HuH-7 (cell line): Measurements from ENCODE around the gene HDAC9.

Experiments used
- DNase-seq: peaks from one replicate; pipeline ENCODE4 v3.0.0; 2011; ENCODE audit warnings: low spot score

The HDAC9 gene

DNA sequence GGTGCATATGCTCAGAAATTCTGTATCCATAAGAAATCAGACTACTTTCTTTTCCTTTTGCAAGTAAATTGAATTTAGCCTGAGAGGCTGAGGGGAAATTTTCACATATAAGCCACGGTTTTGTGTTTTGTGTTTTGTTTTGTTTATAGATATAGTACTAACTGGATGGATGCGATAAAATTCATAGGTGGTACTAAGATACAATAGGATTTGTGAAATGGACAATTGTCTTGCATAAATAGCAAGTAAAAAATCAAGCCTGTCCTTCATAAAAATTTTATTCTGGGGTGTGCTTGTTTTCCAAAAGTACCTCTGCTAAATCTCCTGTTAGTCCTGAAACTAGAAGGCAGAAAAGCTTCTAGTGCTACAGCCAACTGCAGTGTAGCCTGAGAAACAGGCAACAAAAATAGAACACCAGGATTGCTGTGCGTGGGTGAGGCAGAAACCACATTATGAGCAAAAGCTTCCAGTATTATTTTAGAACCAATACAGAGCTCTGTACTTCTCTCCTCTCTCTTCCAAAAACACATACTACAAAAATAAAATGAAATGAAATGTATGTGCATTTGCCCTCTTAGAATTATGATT lies 634 bp upstream of the HDAC9 start:
- DNase-seq, result no peak

DNA sequence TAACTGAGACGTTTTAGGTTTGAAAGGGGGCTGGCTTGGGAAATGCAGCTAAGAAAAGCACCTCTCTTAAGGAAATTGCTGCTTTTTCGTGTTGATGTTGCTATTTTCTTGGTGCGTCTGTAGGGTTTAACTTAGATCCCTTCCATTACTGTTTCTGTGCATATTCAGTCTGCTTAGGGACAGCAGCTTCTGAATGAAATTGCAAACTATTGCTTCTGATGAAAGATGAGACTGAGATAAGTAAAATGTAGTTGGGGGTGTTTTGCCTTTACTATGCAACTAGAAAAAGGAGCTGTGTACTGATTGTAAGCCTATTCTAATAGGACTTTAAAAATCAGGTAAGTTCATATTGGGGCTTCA lies 772 bp downstream of the HDAC9 start:
- no peak for DNase-seq

DNA sequence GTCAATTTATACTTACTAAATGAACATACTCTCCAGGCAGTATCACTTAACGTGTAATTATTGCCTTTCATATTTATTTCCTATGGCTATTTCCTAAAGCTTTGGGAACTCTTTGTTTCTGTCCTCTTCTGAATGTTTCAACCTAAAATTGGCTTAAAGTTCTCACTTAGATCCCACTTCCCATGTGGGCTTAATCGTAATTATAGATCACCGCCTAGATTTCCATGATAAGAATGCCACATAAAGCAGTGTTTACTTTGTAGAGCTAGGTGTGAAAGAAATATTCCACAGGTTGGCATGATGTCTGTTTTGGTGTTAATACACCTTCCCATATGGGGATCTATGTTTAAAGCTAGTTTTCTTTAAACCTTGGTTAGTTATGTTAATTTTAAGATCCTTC lies 1.5 kb downstream of the HDAC9 start:
- DNase-seq, result no peak

DNA sequence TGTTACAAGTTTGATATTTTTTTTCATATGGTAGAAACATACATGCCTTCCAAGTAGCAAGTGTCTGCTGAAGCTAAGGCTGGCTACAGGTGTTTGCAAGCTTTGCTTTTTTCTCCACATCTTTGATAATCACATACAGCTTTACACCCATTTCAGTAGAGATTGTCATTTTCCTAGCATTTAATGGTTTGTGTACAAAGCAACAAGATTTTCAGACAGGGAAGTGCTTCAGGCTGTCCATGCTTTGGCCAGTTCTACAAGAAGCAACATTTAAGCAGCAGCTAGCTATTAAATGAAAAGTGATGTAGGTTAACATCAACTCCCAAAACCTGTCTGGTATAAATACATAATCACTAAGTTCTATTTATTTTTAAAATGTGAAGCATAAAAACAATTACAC lies 2.3 kb downstream of the HDAC9 start:
- DNase-seq, result no peak

DNA sequence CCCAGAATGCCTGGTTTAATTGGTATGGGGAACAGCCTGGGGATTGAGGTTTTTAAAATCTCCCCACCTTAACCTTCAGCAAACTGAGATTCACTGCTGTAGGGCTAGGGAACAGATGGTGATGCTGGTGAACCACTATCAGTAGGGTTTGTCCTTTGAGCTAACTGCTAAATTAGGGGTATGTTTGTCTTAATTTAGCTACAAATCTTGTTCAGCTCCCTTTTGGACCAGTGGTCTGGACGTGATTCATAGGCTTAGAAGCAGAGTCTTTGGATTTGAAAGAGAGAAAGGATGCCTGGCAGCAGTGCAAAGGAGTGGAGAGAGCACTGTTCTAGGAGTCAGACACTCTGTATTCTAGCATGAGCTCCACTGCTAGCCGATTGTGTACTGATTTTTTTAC lies 2.8 kb downstream of the HDAC9 start:
- no peak for DNase-seq

DNA sequence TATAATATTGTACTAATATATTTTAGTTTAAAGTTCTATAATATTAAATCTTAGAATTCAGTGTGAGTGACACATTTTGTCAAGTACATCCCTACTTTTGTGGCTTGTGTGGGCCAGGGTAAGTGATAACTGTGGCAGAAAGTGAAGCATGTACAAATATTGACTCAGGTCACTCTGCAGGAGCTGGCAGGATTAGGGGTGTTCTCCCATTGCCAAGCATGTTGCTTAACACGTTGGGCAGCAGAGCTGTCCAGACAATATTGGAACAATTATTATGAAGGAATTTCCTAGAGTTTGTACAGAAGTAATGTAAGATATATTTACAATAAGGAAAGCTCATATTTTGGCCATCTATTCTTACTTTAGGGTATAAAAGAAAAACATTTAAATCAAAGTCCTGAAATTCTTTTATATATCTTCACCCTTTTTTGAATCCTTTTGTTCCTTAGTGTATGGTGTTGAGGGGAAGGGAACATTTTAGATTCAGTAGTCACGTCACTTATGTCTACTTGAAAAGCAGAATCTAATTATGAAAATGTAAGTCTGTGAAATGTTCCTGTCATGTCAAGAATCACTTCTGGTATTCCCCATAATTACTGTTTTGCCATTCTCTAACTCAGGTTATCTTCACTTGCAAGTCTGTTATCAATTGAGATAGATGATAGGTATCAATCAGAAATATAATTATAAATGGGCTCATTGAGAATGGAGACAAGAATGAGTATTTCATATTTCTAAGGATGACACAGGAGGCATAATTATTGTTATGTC lies 4.0 kb downstream of the HDAC9 start:
- DNase-seq, result peak; percentile 10

DNA sequence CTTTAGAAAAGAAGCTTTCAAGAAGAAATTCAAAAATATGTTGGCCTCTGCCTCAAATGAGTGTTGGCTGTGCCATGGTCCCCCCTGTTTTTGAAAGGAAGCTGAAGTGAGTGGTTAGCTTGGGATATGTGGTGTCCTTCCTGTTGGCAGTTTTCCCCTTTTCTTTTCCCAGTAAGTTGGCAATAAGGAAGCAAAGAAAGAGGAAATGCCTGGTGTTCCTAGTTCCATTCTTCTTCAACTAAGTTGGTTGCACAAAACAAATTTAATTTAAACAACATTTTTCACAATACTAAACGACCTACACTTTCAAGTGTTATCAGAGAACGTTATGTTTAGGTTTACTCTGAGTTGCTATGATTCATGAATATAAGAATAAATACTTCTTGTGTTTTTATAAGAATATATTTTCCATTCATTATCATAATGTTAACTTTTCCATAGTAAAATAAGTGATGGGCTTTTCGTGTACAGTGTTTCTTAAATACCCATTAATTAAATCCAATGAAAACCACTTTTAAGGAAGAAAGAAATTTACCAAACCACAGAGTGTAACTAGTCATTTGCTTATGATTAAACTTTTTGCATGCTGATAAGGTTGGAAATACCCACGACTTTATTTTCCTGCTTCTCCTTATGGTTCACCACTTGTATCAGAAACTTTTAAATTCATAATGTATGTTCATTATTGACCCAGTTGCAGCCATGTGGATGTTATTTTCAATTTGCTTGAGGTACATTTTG lies 7.7 kb downstream of the HDAC9 start:
- DNase-seq, result no peak

DNA sequence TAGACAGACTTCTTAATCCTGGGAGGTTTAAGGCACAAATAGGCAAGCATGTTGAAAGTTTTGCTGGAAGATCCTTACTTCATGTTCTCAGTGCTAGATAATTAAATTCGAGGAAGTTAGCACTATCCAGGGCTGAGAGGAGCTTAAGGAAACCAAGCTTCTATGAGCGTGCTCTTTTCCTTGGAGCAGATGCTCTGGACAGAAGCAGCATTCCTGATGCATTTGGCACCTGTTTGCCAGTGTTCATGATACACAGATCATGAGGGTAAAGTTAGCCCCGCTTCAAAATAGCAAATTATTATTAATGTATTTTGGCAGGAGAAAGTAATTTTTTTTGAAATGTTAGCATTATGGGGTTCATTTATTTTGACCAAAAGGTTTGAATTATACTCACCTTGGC lies 9.4 kb downstream of the HDAC9 start:
- no peak for DNase-seq

DNA sequence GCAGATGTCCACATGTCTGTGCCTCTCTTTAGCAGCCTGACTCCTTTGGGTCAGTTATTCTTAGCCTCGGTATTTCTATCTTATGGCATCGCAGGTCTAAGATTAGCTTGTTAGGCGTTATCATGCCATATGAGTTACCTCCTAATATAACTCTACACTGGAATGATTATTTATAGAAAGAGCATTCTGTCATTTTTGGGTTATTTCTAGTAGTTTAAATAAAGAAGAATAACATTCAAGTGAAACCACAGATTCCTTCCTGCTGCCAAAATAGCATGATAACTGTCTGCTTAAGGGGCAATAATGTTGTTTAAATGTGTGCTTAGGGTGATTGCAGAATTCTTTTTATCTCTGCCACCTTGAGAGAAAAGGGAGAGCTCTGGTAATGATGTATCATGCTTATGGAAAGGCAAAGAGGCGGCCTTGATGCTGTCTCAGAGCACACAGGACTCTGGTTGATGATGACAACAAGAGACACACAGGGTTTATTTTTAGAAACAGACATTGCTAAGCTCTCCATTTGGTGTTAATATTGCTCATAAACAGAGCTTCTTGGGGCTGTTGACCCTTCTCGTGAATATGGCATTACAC lies 10.4 kb downstream of the HDAC9 start:
- DNase-seq, result peak; percentile 8

DNA sequence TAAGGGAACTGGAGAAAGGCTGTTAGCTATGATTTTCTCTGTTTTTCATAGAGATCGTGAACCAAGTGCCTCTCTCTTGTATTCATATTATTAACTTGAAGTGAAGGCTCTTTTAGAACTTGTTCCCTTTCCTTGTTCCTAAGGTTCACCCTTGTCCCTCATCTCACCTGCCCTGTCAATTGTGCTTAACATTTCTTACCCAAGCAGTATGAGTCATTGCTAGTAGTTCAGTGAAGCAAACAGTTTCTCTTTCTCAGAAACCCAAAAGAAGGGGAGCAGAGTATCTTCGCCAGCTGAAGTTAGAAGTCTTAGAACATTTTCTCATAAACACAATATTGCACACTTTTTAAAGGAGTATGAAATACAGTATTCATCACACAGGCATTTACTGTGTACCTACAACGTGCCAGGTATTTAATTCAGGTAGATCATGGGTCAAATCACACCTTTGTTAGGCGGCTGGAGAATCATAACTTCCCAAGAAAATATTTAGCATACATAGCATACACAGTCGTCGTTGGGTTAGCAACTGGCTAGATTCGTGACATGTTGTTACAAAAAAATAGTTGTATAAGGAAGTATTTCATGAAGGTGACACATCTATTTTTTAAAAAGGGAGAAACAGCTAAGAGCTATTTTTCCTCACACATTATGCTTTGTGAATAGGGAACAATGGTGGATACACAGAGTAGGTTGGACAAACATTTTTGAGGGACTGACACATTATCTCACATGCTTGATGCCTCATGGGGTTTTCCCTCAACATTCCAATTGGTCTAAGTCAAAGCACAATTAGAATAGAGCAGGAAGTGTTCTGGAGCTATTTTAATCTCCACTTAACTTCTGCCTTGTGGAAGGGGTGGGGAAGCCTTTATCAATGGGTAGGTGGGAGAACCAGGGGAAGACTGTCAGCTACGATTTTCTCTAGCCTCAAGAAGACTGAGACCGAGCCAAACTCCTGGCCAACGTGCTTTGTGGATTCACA lies 13.2 kb downstream of the HDAC9 start:
- peak; percentile 8 for DNase-seq

DNA sequence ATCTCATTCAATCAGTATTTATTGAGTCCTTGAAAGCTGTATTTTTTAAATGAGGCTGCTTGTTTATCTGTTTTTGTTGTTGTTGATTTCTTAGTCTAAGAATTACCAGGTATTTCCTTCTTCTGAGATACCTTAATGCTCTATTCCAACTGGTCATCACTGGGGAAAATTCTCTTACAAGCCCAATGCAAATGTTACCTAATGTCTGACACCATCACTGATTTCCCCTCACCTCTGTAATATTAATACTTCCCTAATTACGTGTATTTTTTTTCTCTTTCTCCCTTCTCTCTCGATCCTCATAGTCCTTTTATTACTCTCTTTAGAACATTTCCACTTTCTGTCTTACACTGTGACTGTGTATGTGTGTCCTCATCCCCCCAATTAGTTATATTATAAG lies 13.9 kb downstream of the HDAC9 start:
- DNase-seq, result no peak

DNA sequence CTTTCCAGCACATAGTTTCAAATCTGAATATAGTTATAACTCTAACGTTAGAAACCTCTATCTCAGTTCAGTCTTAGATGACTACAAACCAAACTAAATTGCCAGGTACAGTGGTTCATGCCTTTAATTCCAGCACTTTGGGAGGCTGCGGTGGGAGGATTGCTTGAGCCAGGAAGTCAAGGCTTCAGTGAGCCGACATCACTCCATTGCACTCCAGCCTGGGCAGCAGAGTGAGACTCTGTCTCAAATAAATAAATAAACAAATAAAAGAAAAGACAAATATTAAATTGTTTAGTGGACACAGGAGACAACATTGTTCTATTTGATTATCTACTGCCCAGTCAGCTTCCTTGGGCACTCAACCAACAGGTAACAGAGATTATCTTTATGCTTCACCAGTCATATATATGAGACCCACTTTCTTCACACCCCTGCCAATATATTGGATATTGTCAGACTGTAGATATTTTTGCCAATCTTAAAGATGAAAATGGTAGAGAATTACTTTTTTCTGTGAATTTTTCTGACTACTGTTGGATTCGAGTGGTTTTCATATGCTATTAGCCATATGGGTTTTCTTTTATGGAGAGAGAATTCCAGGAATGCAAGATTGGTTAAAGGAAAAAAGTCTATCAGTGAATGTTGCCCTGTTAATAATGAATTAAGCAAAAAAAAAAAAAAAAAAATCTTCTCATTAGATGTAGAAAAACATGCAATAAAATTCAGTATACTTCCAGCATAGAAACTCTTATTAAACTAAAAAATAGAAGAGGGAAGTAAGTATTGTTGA lies 16.0 kb downstream of the HDAC9 start:
- DNase-seq, result no peak

DNA sequence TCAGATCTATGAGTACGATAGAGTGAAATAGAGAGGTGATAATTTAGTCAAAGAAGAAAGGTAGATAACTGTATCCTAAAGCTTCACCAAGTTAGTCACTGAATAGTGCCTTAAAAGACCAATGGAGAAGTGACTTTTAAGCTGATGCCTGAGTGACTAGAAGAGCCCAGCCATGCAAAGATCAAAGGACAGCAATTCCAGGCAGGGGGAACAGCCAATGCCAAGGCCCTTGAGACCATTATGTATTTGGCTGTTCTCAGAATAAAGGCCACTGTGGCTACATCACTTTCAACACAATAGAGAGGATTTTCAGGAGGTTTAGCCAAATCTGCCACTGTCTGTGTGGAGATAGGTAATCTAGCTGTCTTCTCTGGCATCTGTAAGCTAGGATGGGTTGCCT lies 17.8 kb downstream of the HDAC9 start:
- DNase-seq, result no peak

DNA sequence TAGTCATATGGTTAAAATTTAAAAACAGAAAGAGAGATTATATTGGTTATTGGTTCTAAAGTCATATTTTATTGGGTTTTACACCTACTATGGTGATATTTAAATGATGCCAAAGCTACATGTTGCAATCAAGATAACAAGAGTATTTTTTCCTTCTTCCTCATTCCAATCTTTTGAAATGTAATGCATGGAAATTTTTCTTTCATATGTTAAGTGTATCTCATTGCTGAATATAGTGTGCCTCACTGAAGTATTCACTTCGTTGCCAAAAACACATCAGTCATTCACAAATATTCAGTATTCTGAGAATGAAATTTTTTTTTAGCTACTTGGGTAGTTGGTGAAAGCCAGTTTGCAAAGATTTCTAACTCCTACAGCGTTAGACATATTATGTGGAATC lies 19.5 kb downstream of the HDAC9 start:
- DNase-seq, result no peak

DNA sequence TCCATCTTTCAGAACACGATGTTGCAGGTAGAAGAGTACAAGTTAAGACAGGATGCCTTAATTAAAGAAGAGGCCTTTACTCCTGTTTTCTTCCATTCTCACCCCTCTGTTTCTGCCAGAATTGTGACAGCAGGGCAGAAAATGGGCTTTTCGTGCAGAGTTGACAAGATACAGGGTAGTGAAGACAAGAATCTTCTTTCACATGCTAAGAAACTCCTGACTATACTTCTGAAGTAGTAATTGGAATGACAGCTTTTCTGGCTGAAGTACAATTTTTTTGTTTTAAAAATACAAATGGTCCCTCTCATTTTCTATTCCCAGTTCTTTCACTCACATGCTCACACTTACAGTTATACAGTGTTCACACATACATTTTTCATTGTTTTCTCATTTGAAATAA lies 22.1 kb downstream of the HDAC9 start:
- DNase-seq, result no peak

DNA sequence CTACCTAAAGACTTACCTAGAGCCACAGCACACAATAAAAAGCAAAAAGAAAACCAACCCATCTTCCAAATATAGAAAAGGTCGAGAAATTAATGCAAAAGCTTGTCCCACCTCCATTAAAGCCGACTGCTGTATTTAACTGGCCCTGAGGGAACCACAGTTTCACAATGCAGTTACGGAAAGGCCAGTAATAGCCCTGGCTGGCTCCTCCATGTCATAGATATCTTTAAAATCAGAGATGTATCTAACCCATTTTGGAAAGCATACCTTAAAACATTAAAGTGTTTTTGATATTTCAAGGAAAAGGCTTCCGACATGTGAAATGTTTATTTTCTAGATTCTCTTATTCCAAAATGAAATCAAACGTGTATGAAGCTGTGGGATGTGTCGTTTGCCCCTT lies 23.0 kb downstream of the HDAC9 start:
- DNase-seq, result no peak

DNA sequence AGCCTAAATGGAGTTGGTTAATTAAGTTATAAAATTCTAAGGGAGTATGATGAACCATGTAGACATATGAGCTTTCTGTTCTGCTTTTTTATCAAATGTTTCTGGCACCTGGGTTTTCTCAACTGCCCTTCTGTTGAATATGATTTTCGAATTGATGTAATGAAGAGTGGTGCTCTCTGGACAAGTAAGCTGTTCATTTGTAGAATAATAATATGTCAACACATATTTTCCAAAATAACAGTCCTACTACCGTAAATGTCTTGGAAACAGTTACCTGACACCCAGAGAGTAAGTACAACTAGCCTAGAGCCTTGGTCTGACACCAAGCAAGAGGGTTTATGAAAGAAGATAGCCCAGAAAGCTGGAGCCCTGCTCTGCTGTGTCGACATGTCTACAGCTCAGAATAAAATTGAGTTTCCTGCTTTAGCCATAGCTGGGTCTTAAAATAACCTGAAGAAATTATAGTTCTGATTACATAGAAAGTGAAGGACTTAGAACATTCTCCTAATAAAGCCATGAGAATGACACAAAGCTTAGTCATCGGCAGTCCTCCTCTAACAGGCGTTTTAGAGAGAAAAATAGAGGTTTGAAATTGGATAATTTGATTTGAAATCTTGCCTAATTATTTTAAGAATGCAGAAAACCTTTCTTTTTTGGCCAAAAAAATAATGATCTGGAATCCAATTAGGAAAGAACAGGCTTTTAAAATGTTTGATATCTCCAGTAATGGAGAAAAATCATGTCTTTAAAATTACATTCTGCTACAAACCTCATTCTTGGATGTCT lies 25.1 kb downstream of the HDAC9 start:
- no peak for DNase-seq

DNA sequence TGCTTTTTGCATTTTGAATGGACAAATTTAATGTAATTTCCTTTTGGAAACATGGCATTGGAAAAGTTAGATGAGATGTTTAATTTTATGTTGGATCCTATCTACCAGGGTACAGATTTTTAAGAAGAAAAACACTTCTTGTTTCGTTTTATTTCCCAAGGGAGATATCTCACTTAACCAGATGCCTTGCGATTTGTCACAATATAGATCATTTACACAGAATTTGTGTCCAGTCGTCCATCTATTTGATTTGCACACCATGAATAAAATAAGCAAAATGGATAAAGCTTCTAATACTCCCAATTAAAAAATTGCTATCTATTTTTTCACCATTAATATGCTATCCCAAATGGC lies 25.7 kb downstream of the HDAC9 start:
- no peak for DNase-seq

DNA sequence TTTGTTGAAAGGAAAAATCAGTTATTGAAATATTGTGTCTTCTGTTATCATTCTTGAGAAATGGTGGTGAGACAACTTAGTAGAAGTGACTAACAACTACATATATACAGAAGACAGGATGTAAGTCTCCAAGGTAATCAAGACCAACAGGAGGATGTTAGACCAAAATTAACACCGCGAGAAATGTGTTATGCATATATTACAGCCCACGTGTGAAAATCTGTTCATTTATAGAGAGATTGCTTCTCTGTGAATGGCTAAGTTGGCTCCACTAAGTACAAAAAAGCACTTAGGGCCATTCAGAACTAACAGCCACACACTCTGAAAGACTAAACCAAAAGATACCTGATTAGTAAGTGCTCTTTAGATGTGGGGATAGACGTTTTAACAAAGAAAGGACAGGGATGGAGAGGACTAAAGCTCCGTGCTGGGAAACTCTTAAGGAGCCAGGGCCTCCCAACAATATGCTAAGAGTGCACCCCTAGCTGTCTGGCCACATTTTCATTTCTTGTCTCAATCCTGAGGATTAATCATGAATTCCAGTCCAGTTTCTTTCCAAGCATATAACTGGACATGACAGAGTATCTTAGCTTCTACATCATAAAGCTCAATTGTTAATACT lies 26.5 kb downstream of the HDAC9 start:
- no peak for DNase-seq

DNA sequence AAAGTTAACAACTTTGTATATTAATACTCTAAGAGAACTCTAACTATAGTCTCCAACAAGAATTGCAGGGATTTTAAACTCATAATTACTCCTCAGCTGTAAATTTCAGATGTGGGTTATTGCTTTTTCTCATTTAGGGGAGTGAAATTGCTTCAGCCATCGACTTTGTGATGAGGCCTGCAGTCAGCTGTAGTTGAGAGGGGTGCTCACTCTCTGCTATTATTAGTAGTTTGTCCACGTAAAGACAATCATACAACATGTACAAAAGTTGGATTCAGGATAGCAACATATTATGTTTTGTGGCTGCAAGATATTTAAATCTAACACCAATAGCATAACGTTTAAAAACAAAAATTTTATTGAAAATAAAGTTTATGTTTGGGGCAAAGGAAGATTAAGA lies 28.7 kb downstream of the HDAC9 start:
- DNase-seq, result no peak
